GM23338 (cell line): ENCODE measurements around the gene SRRM2. TPM values are rescaled to one million over a fixed set of nuclear protein-coding genes. Genes with fewer than 3 reads are reported as not detected.

Experiments used
- ATAC-seq: fragments of 200-7000 bp; cut with Tn5 transposase; 3 replicates; pipeline ENCODE4 v1.9.1; 2020
- DNase-seq: peaks from one replicate; pipeline ENCODE4 v3.0.0-alpha.2; 2015; ENCODE audit warnings: low spot score
- H2AFZ ChIP-seq: fragments of 200-600 bp; sonication (generic); 2 replicates; pipeline ENCODE4 v1.8.0; 2016; ENCODE audit warnings: antibody characterized with exemption, mild to moderate bottlenecking, moderate library complexity
- H3F3A ChIP-seq: fragments of 200-600 bp; sonication (generic); replicated peaks from 2 replicates; pipeline ENCODE4 v1.8.0; 2017; ENCODE audit warnings: antibody characterized with exemption, mixed run types, low read depth
- H3K27ac ChIP-seq: fragments of 200-600 bp; sonication (generic); 2 replicates; pipeline ENCODE4 v1.6.1; 2016; ENCODE audit warnings: low read depth
- H3K27me3 ChIP-seq: fragments of 200-600 bp; sonication (generic); 2 replicates; pipeline ENCODE4 v1.8.0; 2016; ENCODE audit warnings: mild to moderate bottlenecking, mixed run types, moderate library complexity; ENCODE audit not compliant: insufficient read depth
- H3K36me3 ChIP-seq: fragments of 200-600 bp; sonication (generic); 2 replicates; pipeline ENCODE4 v1.8.0; 2016; ENCODE audit warnings: mild to moderate bottlenecking; ENCODE audit not compliant: insufficient read depth
- H3K4me1 ChIP-seq: fragments of 200-600 bp; sonication (generic); 2 replicates; pipeline ENCODE4 v1.8.0; 2016; ENCODE audit warnings: mild to moderate bottlenecking, moderate library complexity; ENCODE audit not compliant: insufficient read depth
- H3K4me2 ChIP-seq: fragments of 200-600 bp; sonication (generic); 2 replicates; pipeline ENCODE4 v1.7.1; 2017; ENCODE audit warnings: mixed run types
- H3K4me3 ChIP-seq: fragments of 200-600 bp; sonication (generic); 2 replicates; pipeline ENCODE4 v1.6.1; 2016; ENCODE audit warnings: mixed run types
- H3K79me2 ChIP-seq: fragments of 200-600 bp; sonication (generic); replicated peaks from 2 replicates; pipeline ENCODE4 v1.8.0; 2017; ENCODE audit warnings: mild to moderate bottlenecking; ENCODE audit not compliant: insufficient read depth
- H3K9me2 ChIP-seq: fragments of 200-600 bp; sonication (generic); 2 replicates; pipeline ENCODE4 v1.8.0; 2017; ENCODE audit not compliant: insufficient read depth
- H4K20me1 ChIP-seq: fragments of 200-600 bp; sonication (generic); replicated peaks from 2 replicates; pipeline ENCODE4 v1.8.0; 2017; ENCODE audit warnings: mild to moderate bottlenecking; ENCODE audit not compliant: insufficient read depth
- H3K27ac Mint-ChIP-seq: 2 replicates; pipeline ENCODE4 v1.8.0; 2020; ENCODE audit warnings: inconsistent platforms, mild to moderate bottlenecking, moderate library complexity, mixed read lengths
- H3K27me3 Mint-ChIP-seq: 3 replicates; pipeline ENCODE4 v1.8.0; 2022; ENCODE audit warnings: low read depth, mild to moderate bottlenecking, moderate library complexity, mixed read lengths, inconsistent platforms; ENCODE audit not compliant: insufficient read depth, poor library complexity
- H3K36me3 Mint-ChIP-seq: 3 replicates; pipeline ENCODE4 v1.8.0; 2021; ENCODE audit warnings: low read depth, mild to moderate bottlenecking, inconsistent platforms, moderate library complexity, mixed read lengths
- H3K4me1 Mint-ChIP-seq: 3 replicates; pipeline ENCODE4 v1.8.0; 2020; ENCODE audit warnings: mild to moderate bottlenecking, inconsistent platforms, mixed read lengths
- H3K4me3 Mint-ChIP-seq: 3 replicates; pipeline ENCODE4 v1.8.0; 2021; ENCODE audit warnings: moderate library complexity, mild to moderate bottlenecking, inconsistent platforms, mixed read lengths
- H3K9me3 Mint-ChIP-seq: 3 replicates; pipeline ENCODE4 v1.8.0; 2020; ENCODE audit warnings: moderate library complexity, mild to moderate bottlenecking, inconsistent platforms, mixed read lengths
- EZH2 ChIP-seq: fragments of 200-600 bp; sonication (generic); IDR thresholded peaks from one replicate; pipeline ENCODE4 v1.8.0; 2017; ENCODE audit warnings: antibody characterized with exemption, mild to moderate bottlenecking, low read depth; ENCODE audit not compliant: unreplicated experiment
- EZH2phosphoT487 ChIP-seq: fragments of 200-600 bp; sonication (generic); IDR thresholded peaks from one replicate; pipeline ENCODE4 v1.8.1; 2018; ENCODE audit warnings: antibody characterized with exemption; ENCODE audit not compliant: unreplicated experiment
- JUNB ChIP-seq: IDR thresholded peaks from one replicate; pipeline ENCODE4 v1.6.1; 2016; ENCODE audit warnings: antibody characterized with exemption; ENCODE audit not compliant: unreplicated experiment
- NANOG ChIP-seq: IDR thresholded peaks from 2 replicates; pipeline ENCODE4 v1.6.1; 2016; ENCODE audit warnings: antibody characterized with exemption, borderline replicate concordance
- POLR2AphosphoS5 ChIP-seq: IDR thresholded peaks from 2 replicates; pipeline ENCODE4 v1.6.1; 2016; ENCODE audit warnings: antibody characterized with exemption, low read depth
- STAT1 ChIP-seq: IDR thresholded peaks from one replicate; pipeline ENCODE4 v1.6.1; 2016; ENCODE audit warnings: antibody characterized with exemption; ENCODE audit not compliant: unreplicated experiment
- ZNF114 ChIP-seq: fragments of 250-450 bp; sonication (Bioruptor Pico); IDR thresholded peaks from 2 replicates; pipeline ENCODE4 v1.5.0; 2020; ENCODE audit warnings: mild to moderate bottlenecking, moderate library complexity
- polyA plus RNA-seq: library from polyadenylated mRNA; unstranded; fragments of >200 nt; fragmentation: Nextera tagmentation; extraction: Ambion mirVana; gene quantifications from 2 replicates; pipeline ENCODE4 v1.2.1, GENCODE V29; 2016
- total RNA-seq: library from RNA; depleted of rRNA; stranded (reverse); fragments of >200 nt; shearing (Covaris generic); gene quantifications from 2 replicates; pipeline ENCODE4 v1.2.3, GENCODE V29; 2014
- TF ChIP-seq, protein P1 (sequence below), 2 experiments: fragments of 200-600 bp in 1 of 2; sonication (generic) in 1 of 2; conservative IDR thresholded peaks; 2 replicates each; pipeline versions ENCODE4 v1.5.1 to v1.6.1; 2016 to 2017; ENCODE audit warnings: antibody characterized with exemption in 2 of 2, low read depth in 2 of 2, mild to moderate bottlenecking in 2 of 2, moderate library complexity in 1 of 2

The SRRM2 gene
- total and polyA plus RNA-seq, 2 experiments from 2014 or later: 308 to 893 TPM

- TF ChIP-seq, protein P1, sequence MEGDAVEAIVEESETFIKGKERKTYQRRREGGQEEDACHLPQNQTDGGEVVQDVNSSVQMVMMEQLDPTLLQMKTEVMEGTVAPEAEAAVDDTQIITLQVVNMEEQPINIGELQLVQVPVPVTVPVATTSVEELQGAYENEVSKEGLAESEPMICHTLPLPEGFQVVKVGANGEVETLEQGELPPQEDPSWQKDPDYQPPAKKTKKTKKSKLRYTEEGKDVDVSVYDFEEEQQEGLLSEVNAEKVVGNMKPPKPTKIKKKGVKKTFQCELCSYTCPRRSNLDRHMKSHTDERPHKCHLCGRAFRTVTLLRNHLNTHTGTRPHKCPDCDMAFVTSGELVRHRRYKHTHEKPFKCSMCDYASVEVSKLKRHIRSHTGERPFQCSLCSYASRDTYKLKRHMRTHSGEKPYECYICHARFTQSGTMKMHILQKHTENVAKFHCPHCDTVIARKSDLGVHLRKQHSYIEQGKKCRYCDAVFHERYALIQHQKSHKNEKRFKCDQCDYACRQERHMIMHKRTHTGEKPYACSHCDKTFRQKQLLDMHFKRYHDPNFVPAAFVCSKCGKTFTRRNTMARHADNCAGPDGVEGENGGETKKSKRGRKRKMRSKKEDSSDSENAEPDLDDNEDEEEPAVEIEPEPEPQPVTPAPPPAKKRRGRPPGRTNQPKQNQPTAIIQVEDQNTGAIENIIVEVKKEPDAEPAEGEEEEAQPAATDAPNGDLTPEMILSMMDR (conservative IDR thresholded peaks at IDR 0.05; ENCODE audit: low read depth in 2 of 2): no peak
- TF ChIP-seq JUNB: no peak
These were observed 12.6 kb upstream of the SRRM2 start (continued) for GRCh38 chr16:2739625-2740430.

GRCh38 chr16:2740476-2740875 is 12.0 kb upstream of the SRRM2 start:
- TF ChIP-seq EZH2 (no peak), ZNF114 (CRISPR knock-in tag) (no peak), EZH2phosphoT487 (no peak), NANOG (no peak), STAT1 (no peak), JUNB (no peak), POLR2AphosphoS5 (no peak)
- peaks cover 3% of the 10 kb centered on the region; the same call in 1 of the 3 replicates for H3K4me1 Mint-ChIP-seq
- H4K20me1 ChIP-seq: no peaks in the 10 kb centered on the region
- peaks cover 9% of the 10 kb centered on the region for H3K27me3 Mint-ChIP-seq
- no peak overlapping the region; the same call in 2 of the 3 replicates for H3K4me3 Mint-ChIP-seq
- no peak overlapping the region for H3K4me2 ChIP-seq
- no peak overlapping the region for H2AFZ ChIP-seq
- H3K27me3 ChIP-seq: no peaks in the 10 kb centered on the region
- no peaks in the 10 kb centered on the region for H3K4me1 ChIP-seq
- no peaks in the 10 kb centered on the region for H3K36me3 ChIP-seq
- no peak for ATAC-seq
- no peaks in the 10 kb centered on the region for H3F3A ChIP-seq
- no peak overlapping the region for H3K27ac ChIP-seq
- no peak overlapping the region for H3K4me3 ChIP-seq
- peak overlapping the region; percentile 34; the same call in 1 of the 2 replicates for H3K27ac Mint-ChIP-seq
- H3K79me2 ChIP-seq: no peaks in the 10 kb centered on the region
- no peaks in the 10 kb centered on the region for H3K9me2 ChIP-seq
- no peak for DNase-seq
- H3K9me3 Mint-ChIP-seq: no peaks in the 10 kb centered on the region
- H3K36me3 Mint-ChIP-seq: no peaks in the 10 kb centered on the region; the same call in 2 of the 3 replicates

DNA sequence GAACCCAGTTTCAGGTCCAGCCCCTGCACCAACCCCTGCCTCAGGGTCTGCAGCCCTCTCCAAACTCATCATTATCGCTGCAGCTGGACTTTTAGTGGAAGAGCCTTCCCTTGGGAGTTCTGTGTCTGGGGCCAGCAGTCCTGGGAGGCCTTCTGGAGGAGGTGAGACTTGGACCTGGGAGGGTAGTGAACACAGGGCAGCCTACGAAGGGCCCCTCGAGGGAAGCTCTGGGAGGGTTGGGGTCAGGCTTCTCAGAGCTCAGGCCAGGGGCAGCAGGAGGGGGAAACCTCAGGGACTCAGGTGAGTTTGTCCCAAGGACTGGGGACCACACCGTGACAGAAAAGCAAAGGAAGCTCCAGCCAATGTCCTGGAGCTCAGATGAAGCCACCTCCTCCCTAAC is 11.3 kb upstream of the SRRM2 start:
- H3K4me3 ChIP-seq: no peak overlapping the region
- DNase-seq (no peak), ATAC-seq (no peak)
- H3K27ac ChIP-seq: no peak overlapping the region
- TF ChIP-seq EZH2phosphoT487: no peak
- Mint-ChIP-seq H3K4me3 (no peak overlapping the region), H3K9me3 (no peaks in the 10 kb centered on the region), H3K27ac (no peak overlapping the region), H3K27me3 (peaks cover 9% of the 10 kb centered on the region), H3K36me3 (no peaks in the 10 kb centered on the region; the same call in 2 of the 3 replicates), H3K4me1 (peaks cover 3% of the 10 kb centered on the region; the same call in 1 of the 3 replicates)
- H3K9me2 ChIP-seq: no peaks in the 10 kb centered on the region
- no peak overlapping the region for H3K4me2 ChIP-seq
- no peaks in the 10 kb centered on the region for H3F3A ChIP-seq
- H3K36me3 ChIP-seq: no peaks in the 10 kb centered on the region
- no peak overlapping the region for H2AFZ ChIP-seq
- H3K79me2 ChIP-seq: no peaks in the 10 kb centered on the region
- no peaks in the 10 kb centered on the region for H3K4me1 ChIP-seq
- H3K27me3 ChIP-seq: no peaks in the 10 kb centered on the region
- no peaks in the 10 kb centered on the region for H4K20me1 ChIP-seq
